ENCODE data around the gene SEL1L. TPM values are rescaled to one million over a fixed set of nuclear protein-coding genes. Genes with fewer than 3 reads are reported as not detected.

The SEL1L gene
- total and polyA plus RNA-seq, 2 of the 13 experiments (the other 11 are each of a cell fraction or from before 2014, with no cell fraction given) = 15.3 to 61.0 TPM

DNA sequence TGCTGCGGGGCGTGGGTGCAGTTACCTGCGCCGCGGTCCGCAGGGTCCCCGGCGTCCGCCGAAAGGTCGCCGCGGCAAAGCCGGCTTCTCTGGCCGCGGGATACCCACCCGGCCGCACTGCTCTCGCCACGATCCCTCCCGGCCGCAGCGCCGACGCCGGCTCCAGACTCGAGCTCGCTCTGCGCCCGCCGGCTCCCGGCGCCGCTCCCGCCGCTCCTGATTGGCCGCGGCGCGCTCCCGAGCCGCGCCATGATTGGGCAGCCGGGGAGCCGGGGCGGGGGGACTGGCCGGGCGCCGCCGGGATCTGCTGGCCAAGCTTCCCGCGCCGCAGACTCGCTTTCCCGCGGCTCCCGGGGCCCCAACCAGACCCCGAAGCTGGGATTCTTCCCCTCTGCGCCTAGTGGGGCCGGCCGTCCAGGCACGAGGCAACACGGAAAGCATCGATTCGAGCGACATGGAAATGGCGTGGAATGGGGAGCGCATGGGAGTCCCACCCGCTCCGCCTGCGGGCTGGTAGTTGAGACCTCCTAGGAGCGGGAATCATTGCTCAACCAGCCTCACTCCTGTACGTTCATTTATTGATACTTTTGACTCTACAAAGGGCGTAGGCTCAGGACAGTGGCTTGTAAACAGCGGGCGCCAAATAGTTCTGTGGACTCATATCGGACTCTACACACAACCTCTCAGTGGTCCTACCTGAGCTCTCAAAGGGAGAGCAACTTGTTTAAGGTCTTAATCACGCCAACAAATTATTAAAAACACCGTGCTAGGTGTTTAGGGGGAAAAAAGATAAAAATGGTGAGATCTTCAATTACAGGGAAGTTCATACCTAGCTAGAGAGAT lies 97.1 kb downstream of the SEL1L start (continued):
- TF ChIP-seq PHF20 (CRISPR knock-in tag; IDR thresholded peaks at IDR 0.05) = no peak
- TF ChIP-seq FOXM1 (CRISPR knock-in tag; IDR thresholded peaks at IDR 0.05) = 0 out of 2 replicates have a peak, but pooled peaks have one; percentile 69
- TF ChIP-seq ZNF263 (CRISPR knock-in tag; IDR thresholded peaks at IDR 0.05) = peak; percentile 35; the same call in 1 of the 2 replicates
- 0 out of 2 replicates have a peak, but pooled peaks have one; percentile 55 for TF ChIP-seq ZNF564 (CRISPR knock-in tag; IDR thresholded peaks at IDR 0.05)
- TF ChIP-seq ZNF124 (CRISPR knock-in tag; IDR thresholded peaks at IDR 0.05) = no peak
- TF ChIP-seq SMAD9 (CRISPR knock-in tag; IDR thresholded peaks at IDR 0.05) = no peak
- TF ChIP-seq REL (CRISPR knock-in tag; conservative IDR thresholded peaks at IDR 0.05) = 0 out of 2 replicates have a peak, but pooled peaks have one; percentile 31
- no peak for TF ChIP-seq ZBTB37 (CRISPR knock-in tag; IDR thresholded peaks at IDR 0.05)
- TF ChIP-seq GATAD1 (CRISPR knock-in tag; IDR thresholded peaks at IDR 0.05) = no peak
- peak; percentile 57; the same call in 1 of the 2 replicates for TF ChIP-seq KMT2B (CRISPR knock-in tag; IDR thresholded peaks at IDR 0.05)
- no peak for TF ChIP-seq ZNF710 (CRISPR knock-in tag; IDR thresholded peaks at IDR 0.05; ENCODE audit: borderline replicate concordance)
- 0 out of 2 replicates have a peak, but pooled peaks have one; percentile 56 for TF ChIP-seq ZNF841 (CRISPR knock-in tag; IDR thresholded peaks at IDR 0.05; ENCODE audit: borderline replicate concordance)
- no peak for TF ChIP-seq ZNF646 (CRISPR knock-in tag; IDR thresholded peaks at IDR 0.05)
- TF ChIP-seq TEAD3 (CRISPR knock-in tag; optimal IDR thresholded peaks at IDR 0.05; ENCODE audit: borderline replicate concordance) = peak; percentile 26
- peak; percentile 69; the same call in 1 of the 2 replicates for TF ChIP-seq ZNF766 (CRISPR knock-in tag; IDR thresholded peaks at IDR 0.05; ENCODE audit: borderline replicate concordance)
- TF ChIP-seq, protein P1, sequence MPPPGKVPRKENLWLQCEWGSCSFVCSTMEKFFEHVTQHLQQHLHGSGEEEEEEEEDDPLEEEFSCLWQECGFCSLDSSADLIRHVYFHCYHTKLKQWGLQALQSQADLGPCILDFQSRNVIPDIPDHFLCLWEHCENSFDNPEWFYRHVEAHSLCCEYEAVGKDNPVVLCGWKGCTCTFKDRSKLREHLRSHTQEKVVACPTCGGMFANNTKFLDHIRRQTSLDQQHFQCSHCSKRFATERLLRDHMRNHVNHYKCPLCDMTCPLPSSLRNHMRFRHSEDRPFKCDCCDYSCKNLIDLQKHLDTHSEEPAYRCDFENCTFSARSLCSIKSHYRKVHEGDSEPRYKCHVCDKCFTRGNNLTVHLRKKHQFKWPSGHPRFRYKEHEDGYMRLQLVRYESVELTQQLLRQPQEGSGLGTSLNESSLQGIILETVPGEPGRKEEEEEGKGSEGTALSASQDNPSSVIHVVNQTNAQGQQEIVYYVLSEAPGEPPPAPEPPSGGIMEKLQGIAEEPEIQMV (CRISPR knock-in tag; IDR thresholded peaks at IDR 0.05; ENCODE audit: low read depth) = 0 out of 2 replicates have a peak, but pooled peaks have one; percentile 41
- TF ChIP-seq ZNF510 (CRISPR knock-in tag; IDR thresholded peaks at IDR 0.05; ENCODE audit: low read depth) = no peak
